NB4 (cell line): ENCODE results near the gene BPTF.

Experiments
- MYC ChIP-seq: IDR thresholded peaks from 2 replicates; pipeline ENCODE4 v1.6.1; 2011; ENCODE audit warnings: low read depth, low read length
- TF ChIP-seq, protein P1 (sequence below): IDR thresholded peaks from one replicate; pipeline ENCODE4 v1.5.1; 2012; ENCODE audit warnings: low read depth, low read length
- TF ChIP-seq, protein P2 (sequence below): IDR thresholded peaks from 2 replicates; pipeline ENCODE4 v1.6.1; 2011; ENCODE audit warnings: low read depth, low read length

DNA sequence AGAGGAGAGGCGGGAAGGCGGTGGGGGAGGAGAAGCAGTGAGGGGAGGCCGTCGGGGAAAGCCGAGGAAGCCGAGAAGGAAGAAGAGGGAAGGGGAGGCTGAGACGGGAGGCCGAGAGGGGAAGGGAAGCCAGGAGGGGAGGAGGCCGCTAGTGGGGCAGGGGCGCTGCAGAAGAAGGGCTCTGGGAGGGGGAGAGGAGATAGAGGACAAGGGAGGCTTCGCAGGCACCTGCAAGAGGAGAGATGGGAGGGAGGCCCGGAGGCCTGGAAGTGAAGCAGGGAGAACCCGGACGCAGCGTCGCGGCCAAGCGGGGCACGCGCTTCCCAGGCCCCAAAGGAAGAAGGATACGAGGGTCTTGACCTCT, 168.7 kb downstream of the BPTF start:
- TF ChIP-seq, protein P1, sequence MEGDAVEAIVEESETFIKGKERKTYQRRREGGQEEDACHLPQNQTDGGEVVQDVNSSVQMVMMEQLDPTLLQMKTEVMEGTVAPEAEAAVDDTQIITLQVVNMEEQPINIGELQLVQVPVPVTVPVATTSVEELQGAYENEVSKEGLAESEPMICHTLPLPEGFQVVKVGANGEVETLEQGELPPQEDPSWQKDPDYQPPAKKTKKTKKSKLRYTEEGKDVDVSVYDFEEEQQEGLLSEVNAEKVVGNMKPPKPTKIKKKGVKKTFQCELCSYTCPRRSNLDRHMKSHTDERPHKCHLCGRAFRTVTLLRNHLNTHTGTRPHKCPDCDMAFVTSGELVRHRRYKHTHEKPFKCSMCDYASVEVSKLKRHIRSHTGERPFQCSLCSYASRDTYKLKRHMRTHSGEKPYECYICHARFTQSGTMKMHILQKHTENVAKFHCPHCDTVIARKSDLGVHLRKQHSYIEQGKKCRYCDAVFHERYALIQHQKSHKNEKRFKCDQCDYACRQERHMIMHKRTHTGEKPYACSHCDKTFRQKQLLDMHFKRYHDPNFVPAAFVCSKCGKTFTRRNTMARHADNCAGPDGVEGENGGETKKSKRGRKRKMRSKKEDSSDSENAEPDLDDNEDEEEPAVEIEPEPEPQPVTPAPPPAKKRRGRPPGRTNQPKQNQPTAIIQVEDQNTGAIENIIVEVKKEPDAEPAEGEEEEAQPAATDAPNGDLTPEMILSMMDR: no peak
- no peak for TF ChIP-seq MYC
- TF ChIP-seq, protein P2, sequence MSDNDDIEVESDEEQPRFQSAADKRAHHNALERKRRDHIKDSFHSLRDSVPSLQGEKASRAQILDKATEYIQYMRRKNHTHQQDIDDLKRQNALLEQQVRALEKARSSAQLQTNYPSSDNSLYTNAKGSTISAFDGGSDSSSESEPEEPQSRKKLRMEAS: no peak
